Chondrocyte (in vitro differentiated cells): ENCODE data around the gene ZNF772. TPM values are rescaled to one million over a fixed set of nuclear protein-coding genes. Genes with fewer than 3 reads are reported as not detected.
A peak's percentile ranks its signal among the peaks of the same experiment; 100 is the strongest.
"Not testable (repeated sequence)": the region's sequence is repeated elsewhere in the genome, so short reads cannot be mapped to it uniquely, and the experiment has no call there.

Source experiments
- DNase-seq: peaks from one replicate; pipeline ENCODE4 v3.0.0; 2021; ENCODE audit warnings: mixed read lengths, low spot score
- H3K27ac Mint-ChIP-seq: one replicate; pipeline ENCODE4 v1.8.0; 2021; ENCODE audit warnings: mild to moderate bottlenecking, moderate library complexity, mixed read lengths; ENCODE audit not compliant: unreplicated experiment
- H3K27me3 Mint-ChIP-seq: 2 replicates; pipeline ENCODE4 v1.8.0; 2021; ENCODE audit warnings: low read depth, mixed read lengths
- H3K36me3 Mint-ChIP-seq: 2 replicates; pipeline ENCODE4 v1.8.0; 2021; ENCODE audit warnings: low read depth, mixed read lengths
- H3K4me1 Mint-ChIP-seq: 2 replicates; pipeline ENCODE4 v1.8.0; 2021; ENCODE audit warnings: low read depth, mild to moderate bottlenecking, mixed read lengths
- H3K4me3 Mint-ChIP-seq: one replicate; pipeline ENCODE4 v1.8.0; 2021; ENCODE audit warnings: mild to moderate bottlenecking, moderate library complexity, mixed read lengths; ENCODE audit not compliant: unreplicated experiment
- H3K9me3 Mint-ChIP-seq: 2 replicates; pipeline ENCODE4 v1.8.0; 2021; ENCODE audit warnings: low read depth, mixed read lengths
- total RNA-seq: library from RNA; stranded (reverse); gene quantifications from 3 replicates; pipeline ENCODE4 v1.2.1, GENCODE V29; 2021
- TF ChIP-seq, protein P1 (sequence below): fragments of 200-600 bp; sonication (generic); IDR thresholded peaks from 2 replicates; pipeline ENCODE4 v1.5.0; 2021; ENCODE audit warnings: antibody characterized with exemption, mild to moderate bottlenecking, moderate library complexity

Gene ZNF772
- total RNA-seq, 1 donor from 2014 or later, result 6.0 TPM

DNA sequence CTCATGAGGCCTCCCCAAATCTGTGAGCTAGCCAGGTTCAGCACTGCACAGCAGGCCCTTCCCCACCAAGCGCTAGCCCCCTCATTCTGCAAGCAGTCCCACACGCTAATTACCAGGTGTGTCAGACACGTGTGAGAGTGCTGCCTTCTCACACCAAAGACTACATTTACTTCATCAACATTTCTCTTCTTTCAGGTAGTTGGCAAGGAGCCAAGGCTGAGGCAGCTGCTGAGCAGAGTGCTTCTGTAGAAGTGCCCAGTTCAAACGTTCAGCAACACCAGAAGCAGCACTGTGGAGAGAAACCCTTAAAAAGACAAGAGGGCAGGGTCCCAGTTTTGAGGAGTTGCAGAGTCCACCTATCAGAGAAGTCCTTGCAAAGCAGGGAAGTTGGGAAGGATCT lies 28.8 kb upstream of the ZNF772 start:
- Mint-ChIP-seq H3K9me3 (peaks cover 65% of the 10 kb centered on the region), H3K4me1 (peaks cover 3% of the 10 kb centered on the region), H3K36me3 (peaks cover 78% of the 10 kb centered on the region), H3K27ac (no peak overlapping the region), H3K27me3 (no peaks in the 10 kb centered on the region), H3K4me3 (no peak overlapping the region)
- TF ChIP-seq, protein P1, sequence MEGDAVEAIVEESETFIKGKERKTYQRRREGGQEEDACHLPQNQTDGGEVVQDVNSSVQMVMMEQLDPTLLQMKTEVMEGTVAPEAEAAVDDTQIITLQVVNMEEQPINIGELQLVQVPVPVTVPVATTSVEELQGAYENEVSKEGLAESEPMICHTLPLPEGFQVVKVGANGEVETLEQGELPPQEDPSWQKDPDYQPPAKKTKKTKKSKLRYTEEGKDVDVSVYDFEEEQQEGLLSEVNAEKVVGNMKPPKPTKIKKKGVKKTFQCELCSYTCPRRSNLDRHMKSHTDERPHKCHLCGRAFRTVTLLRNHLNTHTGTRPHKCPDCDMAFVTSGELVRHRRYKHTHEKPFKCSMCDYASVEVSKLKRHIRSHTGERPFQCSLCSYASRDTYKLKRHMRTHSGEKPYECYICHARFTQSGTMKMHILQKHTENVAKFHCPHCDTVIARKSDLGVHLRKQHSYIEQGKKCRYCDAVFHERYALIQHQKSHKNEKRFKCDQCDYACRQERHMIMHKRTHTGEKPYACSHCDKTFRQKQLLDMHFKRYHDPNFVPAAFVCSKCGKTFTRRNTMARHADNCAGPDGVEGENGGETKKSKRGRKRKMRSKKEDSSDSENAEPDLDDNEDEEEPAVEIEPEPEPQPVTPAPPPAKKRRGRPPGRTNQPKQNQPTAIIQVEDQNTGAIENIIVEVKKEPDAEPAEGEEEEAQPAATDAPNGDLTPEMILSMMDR, result no peak
- DNase-seq, result no peak

- Mint-ChIP-seq H3K4me3 (peak overlapping the region; percentile 77), H3K4me1 (peaks cover 16% of the 10 kb centered on the region), H3K27ac (peak overlapping the region; percentile 85), H3K9me3 (peaks cover 64% of the 10 kb centered on the region), H3K36me3 (peaks cover 48% of the 10 kb centered on the region)
- H3K27me3 Mint-ChIP-seq, DNase-seq: not testable (repeated sequence)
These were observed 23.0 kb upstream of the ZNF772 start for GRCh38 chr19:57500400-57500799.

DNA sequence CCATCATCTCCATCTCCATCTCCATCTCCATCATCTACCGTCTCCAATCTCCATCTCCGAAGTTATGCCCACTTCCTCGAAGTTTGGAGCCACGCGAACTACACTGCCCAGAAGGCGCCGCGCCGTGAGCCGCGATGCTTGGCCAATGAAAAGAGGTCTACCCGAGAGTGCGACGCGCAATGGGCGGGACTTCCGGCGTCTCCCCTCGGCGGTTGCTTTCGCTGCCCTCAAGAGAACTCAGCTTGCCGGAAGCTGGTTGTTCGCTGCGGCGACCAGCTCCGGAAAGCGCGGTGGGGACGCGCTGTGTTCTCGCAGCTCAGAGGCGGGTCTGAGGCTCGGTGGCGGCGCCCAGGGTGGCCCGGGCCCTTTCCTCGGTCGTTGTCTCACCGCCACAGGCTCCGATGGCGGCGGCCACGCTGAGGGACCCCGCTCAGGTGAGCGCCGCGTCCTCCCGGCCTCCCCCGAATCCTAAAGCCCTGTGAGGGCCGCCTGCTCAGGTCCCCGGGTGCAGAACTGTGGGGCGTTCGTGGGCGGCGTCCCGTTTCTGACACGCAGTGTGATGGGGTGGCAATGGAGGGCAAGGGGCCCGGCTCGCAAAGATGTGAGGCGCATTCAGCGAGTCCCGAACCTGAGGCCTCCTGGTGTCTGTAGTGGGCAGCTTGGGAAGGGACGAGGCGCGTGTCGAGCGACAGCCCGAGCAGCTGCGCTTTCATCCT lies 22.5 kb upstream of the ZNF772 start, which contains the start of gene ZNF773:
Gene ZNF773, plus strand, starts transcription at position 259 of the 716 bp plus-strand sequence. Its CDS starts 143 bp downstream, at position 402.
- TF ChIP-seq, protein P1, result peak; percentile 16
- peak within 1 kb of the TSS; percentile 77 for H3K4me3 Mint-ChIP-seq
- DNase-seq, result peak; percentile 98
- peak within 1 kb of the TSS; percentile 85 for H3K27ac Mint-ChIP-seq
- not testable (repeated sequence) for H3K27me3 Mint-ChIP-seq
- H3K9me3 Mint-ChIP-seq, result peaks cover 64% of the 10 kb centered on the region
- peaks cover 48% of the 10 kb centered on the region for H3K36me3 Mint-ChIP-seq
- peaks cover 16% of the 10 kb centered on the region for H3K4me1 Mint-ChIP-seq

GRCh38 chr19:57499332-57499679 lies 21.9 kb upstream of the ZNF772 start:
- Mint-ChIP-seq H3K36me3 (peaks cover 49% of the 10 kb centered on the region), H3K4me1 (peaks cover 16% of the 10 kb centered on the region), H3K4me3 (peak overlapping the region; percentile 77), H3K9me3 (peaks cover 68% of the 10 kb centered on the region), H3K27ac (peak overlapping the region; percentile 80)
- DNase-seq, H3K27me3 Mint-ChIP-seq: not testable (repeated sequence)

GRCh38 chr19:57488299-57488644 lies 10.9 kb upstream of the ZNF772 start:
- not testable (repeated sequence) for DNase-seq, H3K27me3 Mint-ChIP-seq
- Mint-ChIP-seq H3K36me3 (peaks cover 42% of the 10 kb centered on the region), H3K4me3 (peak overlapping the region; percentile 77), H3K27ac (peak overlapping the region; percentile 86), H3K4me1 (peaks cover 13% of the 10 kb centered on the region), H3K9me3 (peaks cover 43% of the 10 kb centered on the region)

- Mint-ChIP-seq H3K4me1 (peaks cover 13% of the 10 kb centered on the region), H3K9me3 (peaks cover 37% of the 10 kb centered on the region), H3K27ac (peak within 1 kb of the TSS; percentile 86), H3K4me3 (peak within 1 kb of the TSS; percentile 77), H3K36me3 (peaks cover 37% of the 10 kb centered on the region)
- peak; percentile 96 for DNase-seq
- TF ChIP-seq, protein P1, result peak; percentile 39
- H3K27me3 Mint-ChIP-seq, result not testable (repeated sequence)
These were observed 10.3 kb upstream of the ZNF772 start, which contains the start of gene ZNF419 for GRCh38 chr19:57487477-57488298. Gene ZNF419 (plus strand): TSS chr19:57487750. CDS start chr19:57487951, 201 bp downstream.
